HUES64 (cell line): ENCODE measurements around the gene DNAJB9.

ENCODE experiments used
- H3K27ac ChIP-seq: 2 replicates; pipeline ENCODE4 v1.7.0; 2013; ENCODE audit warnings: low read depth, low read length, inconsistent platforms
- H3K27me3 ChIP-seq: 2 replicates; pipeline ENCODE4 v1.6.1; 2013; ENCODE audit warnings: mild to moderate bottlenecking, low read length; ENCODE audit not compliant: insufficient read depth
- H3K36me3 ChIP-seq: 2 replicates; pipeline ENCODE4 v1.6.1; 2013; ENCODE audit warnings: mild to moderate bottlenecking, low read length; ENCODE audit not compliant: insufficient read depth
- H3K4me1 ChIP-seq: 2 replicates; pipeline ENCODE4 v1.6.1; 2013; ENCODE audit warnings: mild to moderate bottlenecking, low read length, moderate library complexity; ENCODE audit not compliant: insufficient read depth
- H3K4me3 ChIP-seq: 2 replicates; pipeline ENCODE4 v1.5.1; 2013; ENCODE audit warnings: mild to moderate bottlenecking, low read length, moderate library complexity
- H3K9ac ChIP-seq: 2 replicates; pipeline ENCODE4 v1.6.1; 2013; ENCODE audit warnings: mild to moderate bottlenecking, low read depth, low read length
- H3K9me3 ChIP-seq: 2 replicates; pipeline ENCODE4 v1.6.1; 2013; ENCODE audit warnings: low read depth, low read length; ENCODE audit not compliant: insufficient read depth
- WGBS: fragments of 150-250, 120-280 bp; methylation state at CpG from one replicate; pipeline ENCODE4 v1.1.7; 2013; ENCODE audit warnings: missing lambda C conversion rate; 5-methylcytosine and 5-hydroxymethylcytosine counted together

DNAJB9 gene

GRCh38 chr7:108605559-108606201 lies 36.0 kb downstream of the DNAJB9 start:
- Histone ChIP-seq H3K9ac (no peak overlapping the region), H3K4me3 (no peak overlapping the region), H3K9me3 (no peaks in the 10 kb centered on the region), H3K27ac (no peak overlapping the region), H3K4me1 (peaks cover 6% of the 10 kb centered on the region; the same call in 1 of the 2 replicates), H3K36me3 (no peaks in the 10 kb centered on the region), H3K27me3 (no peaks in the 10 kb centered on the region)
- WGBS = 93% methylated on average over 6 of the region's 7 CpGs

GRCh38 chr7:108609643-108610042 lies 40.0 kb downstream of the DNAJB9 start:
- no peak overlapping the region for H3K9ac ChIP-seq
- H3K27ac ChIP-seq = no peak overlapping the region
- H3K27me3 ChIP-seq = no peaks in the 10 kb centered on the region
- 100% methylated on average over 2 of the region's 2 CpGs for WGBS
- H3K9me3 ChIP-seq = no peaks in the 10 kb centered on the region
- no peak overlapping the region for H3K4me3 ChIP-seq
- no peaks in the 10 kb centered on the region for H3K36me3 ChIP-seq
- H3K4me1 ChIP-seq = peaks cover 5% of the 10 kb centered on the region; the same call in 1 of the 2 replicates

- Histone ChIP-seq H3K27ac (no peak overlapping the region), H3K27me3 (no peaks in the 10 kb centered on the region), H3K4me3 (no peak overlapping the region), H3K36me3 (no peaks in the 10 kb centered on the region), H3K9me3 (no peaks in the 10 kb centered on the region), H3K4me1 (peaks cover 8% of the 10 kb centered on the region; the same call in 1 of the 2 replicates), H3K9ac (no peak overlapping the region)
- 83% methylated on average over 3 of the region's 4 CpGs for WGBS
Measured at GRCh38 chr7:108611268-108611667, 41.6 kb downstream of the DNAJB9 start.

- no peak overlapping the region for H3K27ac ChIP-seq
- no peak overlapping the region for H3K4me3 ChIP-seq
- no peaks in the 10 kb centered on the region for H3K27me3 ChIP-seq
- H3K9ac ChIP-seq = no peak overlapping the region
- H3K4me1 ChIP-seq = peaks cover 16% of the 10 kb centered on the region
- 63% methylated on average over 2 of the region's 5 CpGs for WGBS
- H3K9me3 ChIP-seq = no peaks in the 10 kb centered on the region
- H3K36me3 ChIP-seq = no peaks in the 10 kb centered on the region
Measured at GRCh38 chr7:108613147-108613948, 43.7 kb downstream of the DNAJB9 start.

GRCh38 chr7:108613949-108614381 lies 44.3 kb downstream of the DNAJB9 start:
- Histone ChIP-seq H3K36me3 (no peaks in the 10 kb centered on the region), H3K9ac (no peak overlapping the region), H3K9me3 (no peaks in the 10 kb centered on the region), H3K4me3 (no peak overlapping the region), H3K4me1 (peaks cover 19% of the 10 kb centered on the region), H3K27me3 (no peaks in the 10 kb centered on the region), H3K27ac (no peak overlapping the region)
- WGBS = 91% methylated on average over 4 of the region's 4 CpGs

- Histone ChIP-seq H3K9ac (no peak overlapping the region), H3K27me3 (no peaks in the 10 kb centered on the region), H3K9me3 (no peaks in the 10 kb centered on the region), H3K36me3 (no peaks in the 10 kb centered on the region), H3K4me1 (peaks cover 19% of the 10 kb centered on the region), H3K27ac (no peak overlapping the region), H3K4me3 (no peak overlapping the region)
- 75% methylated on average over 3 of the region's 3 CpGs for WGBS
Measured at GRCh38 chr7:108614896-108615295, 45.2 kb downstream of the DNAJB9 start.

GRCh38 chr7:108618056-108618455 lies 48.4 kb downstream of the DNAJB9 start:
- H3K4me1 ChIP-seq = peaks cover 19% of the 10 kb centered on the region
- H3K36me3 ChIP-seq = no peaks in the 10 kb centered on the region
- 91% methylated on average over 2 of the region's 3 CpGs for WGBS
- H3K9ac ChIP-seq = no peak overlapping the region
- H3K4me3 ChIP-seq = no peak overlapping the region
- H3K27ac ChIP-seq = no peak overlapping the region
- H3K9me3 ChIP-seq = no peaks in the 10 kb centered on the region
- no peaks in the 10 kb centered on the region for H3K27me3 ChIP-seq

GRCh38 chr7:108623220-108623619 lies 53.5 kb downstream of the DNAJB9 start:
- Histone ChIP-seq H3K27ac (no peak overlapping the region), H3K27me3 (no peaks in the 10 kb centered on the region), H3K9me3 (no peaks in the 10 kb centered on the region), H3K9ac (no peak overlapping the region), H3K4me1 (peaks cover 6% of the 10 kb centered on the region), H3K36me3 (no peaks in the 10 kb centered on the region), H3K4me3 (no peak overlapping the region)
- WGBS = 93% methylated on average over 5 of the region's 5 CpGs
